ENCODE results near the gene FOXN4.

Gene FOXN4

GRCh38 chr12:109261087-109261486 lies 48.0 kb downstream of the FOXN4 start:
- no peak overlapping the region for H3K4me3 ChIP-seq (ENCODE audit: low read depth, low read length)

- no peak overlapping the region for H3K4me3 ChIP-seq (ENCODE audit: low read depth, low read length)
Observed at GRCh38 chr12:109259545-109259895, 49.6 kb downstream of the FOXN4 start.

GRCh38 chr12:109258607-109259544 lies 50.2 kb downstream of the FOXN4 start:
- no peak overlapping the region for H3K4me3 ChIP-seq (ENCODE audit: low read depth, low read length)

- no peak overlapping the region for H3K4me3 ChIP-seq (ENCODE audit: low read depth, low read length)
Observed at GRCh38 chr12:109258201-109258600, 50.9 kb downstream of the FOXN4 start.

- no peak overlapping the region for H3K4me3 ChIP-seq (ENCODE audit: low read depth, low read length)
Observed at GRCh38 chr12:109256011-109256410, 53.1 kb downstream of the FOXN4 start.

- no peak overlapping the region for H3K4me3 ChIP-seq (ENCODE audit: low read depth, low read length)
Observed at GRCh38 chr12:109255377-109255776, 53.7 kb downstream of the FOXN4 start.

- H3K4me3 ChIP-seq (ENCODE audit: low read depth, low read length), result no peak overlapping the region
Observed at GRCh38 chr12:109253913-109254544, 55.1 kb downstream of the FOXN4 start.

- H3K4me3 ChIP-seq (ENCODE audit: low read depth, low read length), result no peak overlapping the region
Observed at GRCh38 chr12:109252799-109253198, 56.3 kb downstream of the FOXN4 start.

- H3K4me3 ChIP-seq (ENCODE audit: low read depth, low read length), result no peak overlapping the region
Observed at GRCh38 chr12:109250523-109250922, 58.6 kb downstream of the FOXN4 start.

GRCh38 chr12:109247831-109248654 lies 61.0 kb downstream of the FOXN4 start:
- no peak overlapping the region for H3K4me3 ChIP-seq (ENCODE audit: low read depth, low read length)

GRCh38 chr12:109246221-109246620 lies 62.9 kb downstream of the FOXN4 start:
- no peak overlapping the region for H3K4me3 ChIP-seq (ENCODE audit: low read depth, low read length)

GRCh38 chr12:109244073-109244472 lies 65.0 kb downstream of the FOXN4 start:
- H3K4me3 ChIP-seq (ENCODE audit: low read depth, low read length), result no peak overlapping the region

GRCh38 chr12:109241936-109242335 lies 67.1 kb downstream of the FOXN4 start:
- no peak overlapping the region for H3K4me3 ChIP-seq (ENCODE audit: low read depth, low read length)

- no peak overlapping the region for H3K4me3 ChIP-seq (ENCODE audit: low read depth, low read length)
Observed at GRCh38 chr12:109240365-109240764, 68.7 kb downstream of the FOXN4 start.

GRCh38 chr12:109239691-109240090 lies 69.4 kb downstream of the FOXN4 start:
- H3K4me3 ChIP-seq (ENCODE audit: low read depth, low read length), result no peak overlapping the region

GRCh38 chr12:109239179-109239578 lies 69.9 kb downstream of the FOXN4 start:
- H3K4me3 ChIP-seq (ENCODE audit: low read depth, low read length), result no peak overlapping the region

GRCh38 chr12:109236257-109236656 lies 72.8 kb downstream of the FOXN4 start:
- no peak overlapping the region for H3K4me3 ChIP-seq (ENCODE audit: low read depth, low read length)

- H3K4me3 ChIP-seq (ENCODE audit: low read depth, low read length), result no peak overlapping the region
Observed at GRCh38 chr12:109234012-109234411, 75.1 kb downstream of the FOXN4 start.

- no peak overlapping the region for H3K4me3 ChIP-seq (ENCODE audit: low read depth, low read length)
Observed at GRCh38 chr12:109232731-109233130, 76.4 kb downstream of the FOXN4 start.

GRCh38 chr12:109230193-109230592 lies 78.9 kb downstream of the FOXN4 start:
- H3K4me3 ChIP-seq (ENCODE audit: low read depth, low read length), result no peak overlapping the region

GRCh38 chr12:109228664-109229063 lies 80.4 kb downstream of the FOXN4 start:
- no peak overlapping the region for H3K4me3 ChIP-seq (ENCODE audit: low read depth, low read length)

Data from iPS-11a (cell line).